ENCODE data around the gene KANSL1. TPM values are rescaled to one million over a fixed set of nuclear protein-coding genes. Genes with fewer than 3 reads are reported as not detected.
"Not testable (repeated sequence)": the region's sequence is repeated elsewhere in the genome, so short reads cannot be mapped to it uniquely, and the experiment has no call there.

KANSL1 gene
- total RNA-seq, 2 donors from 2014 or later, result 137 to 144 TPM

DNA sequence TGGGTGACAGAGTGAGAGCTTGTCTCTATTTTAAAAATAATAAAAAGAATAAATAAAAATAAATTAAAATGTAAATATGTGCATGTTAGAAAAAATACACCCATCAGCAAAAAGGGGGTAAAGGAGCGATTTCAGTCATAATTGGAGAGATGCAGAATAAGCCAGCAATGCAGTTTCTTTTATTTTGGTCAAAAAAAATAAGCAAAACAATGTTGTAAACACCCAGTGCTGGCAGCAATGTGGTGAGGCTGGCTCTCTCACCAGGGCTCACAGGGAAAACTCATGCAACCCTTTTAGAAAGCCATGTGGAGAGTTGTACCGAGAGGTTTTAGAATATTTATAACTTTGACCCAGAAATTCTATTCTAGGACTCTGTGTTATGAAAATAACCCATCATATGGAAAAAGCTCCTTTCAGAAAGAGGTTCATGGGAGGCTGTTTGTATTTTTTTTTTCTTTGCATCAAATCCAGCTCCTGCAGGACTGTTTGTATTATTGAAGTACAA lies 185.7 kb downstream of the KANSL1 start:
- Histone ChIP-seq H3K4me3 (ENCODE audit: low read length) (no peak overlapping the region), H3K4me1 (ENCODE audit: control insufficient read depth, insufficient read depth, low read length) (no peaks in the 10 kb centered on the region), H3K36me3 (ENCODE audit: control insufficient read depth, insufficient read depth, low read length) (no peaks in the 10 kb centered on the region), H3K9me3 (ENCODE audit: control insufficient read depth, low read length) (no peaks in the 10 kb centered on the region), H3K27ac (ENCODE audit: low read depth, low read length) (no peak overlapping the region), H3K9ac (ENCODE audit: extremely low read depth, low read length, poor library complexity, severe bottlenecking) (no peak overlapping the region), H3K27me3 (ENCODE audit: control insufficient read depth, insufficient read depth, low read length, poor library complexity, severe bottlenecking) (no peaks in the 10 kb centered on the region)
- no peaks in the 10 kb centered on the region for H3K4me1 Mint-ChIP-seq
- TF ChIP-seq, protein P1, sequence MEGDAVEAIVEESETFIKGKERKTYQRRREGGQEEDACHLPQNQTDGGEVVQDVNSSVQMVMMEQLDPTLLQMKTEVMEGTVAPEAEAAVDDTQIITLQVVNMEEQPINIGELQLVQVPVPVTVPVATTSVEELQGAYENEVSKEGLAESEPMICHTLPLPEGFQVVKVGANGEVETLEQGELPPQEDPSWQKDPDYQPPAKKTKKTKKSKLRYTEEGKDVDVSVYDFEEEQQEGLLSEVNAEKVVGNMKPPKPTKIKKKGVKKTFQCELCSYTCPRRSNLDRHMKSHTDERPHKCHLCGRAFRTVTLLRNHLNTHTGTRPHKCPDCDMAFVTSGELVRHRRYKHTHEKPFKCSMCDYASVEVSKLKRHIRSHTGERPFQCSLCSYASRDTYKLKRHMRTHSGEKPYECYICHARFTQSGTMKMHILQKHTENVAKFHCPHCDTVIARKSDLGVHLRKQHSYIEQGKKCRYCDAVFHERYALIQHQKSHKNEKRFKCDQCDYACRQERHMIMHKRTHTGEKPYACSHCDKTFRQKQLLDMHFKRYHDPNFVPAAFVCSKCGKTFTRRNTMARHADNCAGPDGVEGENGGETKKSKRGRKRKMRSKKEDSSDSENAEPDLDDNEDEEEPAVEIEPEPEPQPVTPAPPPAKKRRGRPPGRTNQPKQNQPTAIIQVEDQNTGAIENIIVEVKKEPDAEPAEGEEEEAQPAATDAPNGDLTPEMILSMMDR (conservative IDR thresholded peaks at IDR 0.05), result no peak
- no peaks in the 10 kb centered on the region for H3K27me3 Mint-ChIP-seq (ENCODE audit: insufficient read depth)
- H3K9me3 Mint-ChIP-seq, result peaks cover 2% of the 10 kb centered on the region
- no peaks in the 10 kb centered on the region for H3K36me3 Mint-ChIP-seq (ENCODE audit: low read depth)
- DNase-seq, result no peak
- WGBS, 2 experiments (ENCODE audit: insufficient coverage in 1 of 2, insufficient read length in 1 of 2), result 95 to 100% methylated on average over 1 to 2 of the region's 2 CpGs
- no peak overlapping the region for H3K4me3 Mint-ChIP-seq
- H3K27ac Mint-ChIP-seq, result no peak overlapping the region

GRCh38 chr17:46006082-46006481 lies 187.1 kb downstream of the KANSL1 start:
- H3K36me3 ChIP-seq (ENCODE audit: control insufficient read depth, insufficient read depth, low read length); H3K9me3 Mint-ChIP-seq; H3K4me1 ChIP-seq (ENCODE audit: control insufficient read depth, insufficient read depth, low read length); H3K27ac Mint-ChIP-seq; H3K4me1 Mint-ChIP-seq; H3K27me3 Mint-ChIP-seq (ENCODE audit: insufficient read depth); H3K27me3 ChIP-seq (ENCODE audit: control insufficient read depth, insufficient read depth, low read length, poor library complexity, severe bottlenecking); H3K27ac ChIP-seq (ENCODE audit: low read depth, low read length); H3K4me3 Mint-ChIP-seq; H3K36me3 Mint-ChIP-seq (ENCODE audit: low read depth); H3K4me3 ChIP-seq (ENCODE audit: low read length); H3K9me3 ChIP-seq (ENCODE audit: control insufficient read depth, low read length); DNase-seq; H3K9ac ChIP-seq (ENCODE audit: extremely low read depth, low read length, poor library complexity, severe bottlenecking): not testable (repeated sequence)
- 75 to 100% methylated on average over 1 of the region's 1 CpG for WGBS, 2 experiments (ENCODE audit: insufficient coverage in 1 of 2, insufficient read length in 1 of 2)

DNA sequence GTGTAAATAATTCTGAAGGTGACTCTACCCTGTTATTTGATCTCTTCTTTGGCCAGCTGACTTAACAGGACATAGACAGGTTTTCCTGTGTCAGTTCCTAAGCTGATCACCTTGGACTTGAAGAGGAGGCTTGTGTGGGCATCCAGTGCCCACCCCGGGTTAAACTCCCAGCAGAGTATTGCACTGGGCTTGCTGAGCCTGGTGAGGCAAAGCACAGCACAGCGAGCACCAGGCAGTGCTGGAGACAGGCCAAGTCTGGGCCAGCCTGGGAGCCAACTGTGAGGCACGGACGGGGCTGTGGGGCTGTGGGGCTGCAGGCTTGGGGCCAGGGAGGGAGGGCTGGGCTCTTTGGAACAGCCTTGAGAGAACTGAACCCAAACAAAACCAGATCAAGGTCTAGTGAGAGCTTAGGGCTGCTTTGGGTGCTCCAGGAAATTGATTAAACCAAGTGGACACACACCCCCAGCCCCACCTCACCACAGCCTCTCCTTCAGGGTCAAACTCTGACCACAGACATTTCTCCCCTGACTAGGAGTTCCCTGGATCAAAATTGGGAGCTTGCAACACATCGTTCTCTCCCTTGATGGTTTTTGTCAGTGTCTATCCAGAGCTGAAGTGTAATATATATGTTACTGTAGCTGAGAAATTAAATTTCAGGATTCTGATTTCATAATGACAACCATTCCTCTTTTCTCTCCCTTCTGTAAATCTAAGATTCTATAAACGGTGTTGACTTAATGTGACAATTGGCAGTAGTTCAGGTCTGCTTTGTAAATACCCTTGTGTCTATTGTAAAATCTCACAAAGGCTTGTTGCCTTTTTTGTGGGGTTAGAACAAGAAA lies 189.1 kb downstream of the KANSL1 start:
- no peaks in the 10 kb centered on the region for H3K9me3 ChIP-seq (ENCODE audit: control insufficient read depth, low read length)
- peaks cover 2% of the 10 kb centered on the region for H3K9me3 Mint-ChIP-seq
- no peak overlapping the region for H3K4me3 Mint-ChIP-seq
- H3K4me1 Mint-ChIP-seq, result no peaks in the 10 kb centered on the region
- H3K27ac Mint-ChIP-seq, result no peak overlapping the region
- H3K27me3 Mint-ChIP-seq (ENCODE audit: insufficient read depth), result no peaks in the 10 kb centered on the region
- no peak overlapping the region for H3K4me3 ChIP-seq (ENCODE audit: low read length)
- H3K27ac ChIP-seq (ENCODE audit: low read depth, low read length), result no peak overlapping the region
- TF ChIP-seq, protein P1 (conservative IDR thresholded peaks at IDR 0.05), result no peak
- H3K36me3 ChIP-seq (ENCODE audit: control insufficient read depth, insufficient read depth, low read length), result no peaks in the 10 kb centered on the region
- no peaks in the 10 kb centered on the region for H3K36me3 Mint-ChIP-seq (ENCODE audit: low read depth)
- no peaks in the 10 kb centered on the region for H3K4me1 ChIP-seq (ENCODE audit: control insufficient read depth, insufficient read depth, low read length)
- DNase-seq, result no peak
- H3K9ac ChIP-seq (ENCODE audit: extremely low read depth, low read length, poor library complexity, severe bottlenecking), result no peak overlapping the region
- H3K27me3 ChIP-seq (ENCODE audit: control insufficient read depth, insufficient read depth, low read length, poor library complexity, severe bottlenecking), result no peaks in the 10 kb centered on the region
- 78 to 88% methylated on average over 3 to 6 of the region's 6 CpGs for WGBS, 2 experiments (ENCODE audit: insufficient coverage in 1 of 2, insufficient read length in 1 of 2)
